K562 (cell line): ENCODE data around the gene DNAJC6. TPM values are rescaled to one million over a fixed set of nuclear protein-coding genes. Genes with fewer than 3 reads are reported as not detected.
A peak's percentile ranks its signal among the peaks of the same experiment; 100 is the strongest.

ENCODE experiments used
- ATAC-seq: fragments of 200-7000 bp; cut with Tn5 transposase; 3 replicates; pipeline ENCODE4 v1.9.1; 2020; ENCODE audit warnings: moderate library complexity
- BruUV-seq: library from RNA; stranded (reverse); fragments of 400-500 nt; replicated peaks from 2 replicates; lab custom pipeline; 2021; lab: Mats Ljungman, UMichigan
- CTCF ChIA-PET: fragments of 300-600 bp; formaldehyde crosslinking; extraction: SDS; loops from one replicate; lab custom pipeline; 2021; ENCODE audit warnings: low intra/inter-chr PET ratio; lab: Yijun Ruan, JAX
- POLR2A ChIA-PET: fragments of 300-600, 350-650 bp; sonication (Branson Sonifier 250); formaldehyde crosslinking; extraction: SDS; loops from one replicate; lab custom pipeline; 2021; ENCODE audit warnings: antibody characterized with exemption, inconsistent platforms; lab: Yijun Ruan, JAX
- DNase-seq, 4 experiments: peaks; one replicate each; pipeline versions ENCODE4 v3.0.0 to v3.0.0-alpha.2; 2011 to 2018; ENCODE audit warnings: low spot score in 3 of 4, mixed read lengths in 3 of 4; ENCODE audit errors: extremely low read depth in 1 of 4
- FAIRE-seq: peaks from 2 replicates; lab custom pipeline; 2011; peaks lifted over from hg19 to GRCh38; lab: Jason Lieb, UNC
- H2AFZ ChIP-seq: 2 replicates; pipeline ENCODE4 v1.6.0; 2011; ENCODE audit warnings: low read depth, low read length, control low read depth, inconsistent platforms
- H3K27ac ChIP-seq: fragments of 200-600 bp; 3 replicates; pipeline ENCODE4 v1.8.0; 2011; ENCODE audit warnings: low read depth, mild to moderate bottlenecking, control low read depth, inconsistent platforms, low read length, moderate library complexity, mixed read lengths; ENCODE audit errors: extremely low read depth
- H3K27me3 ChIP-seq, 2 experiments: fragments of 300-600 bp in 1 of 2; 2 replicates in 1 of 2; 3 replicates in 1 of 2; pipeline versions ENCODE4 v1.6.0 to v1.8.0; 2011; ENCODE audit warnings: inconsistent platforms in 2 of 2, low read length in 2 of 2, mild to moderate bottlenecking in 1 of 2, mixed read lengths in 1 of 2, moderate library complexity in 1 of 2; ENCODE audit not compliant: control insufficient read depth in 2 of 2, insufficient read depth in 2 of 2
- H3K36me3 ChIP-seq: fragments of 300-600 bp; 3 replicates; pipeline ENCODE4 v1.8.0; 2011; ENCODE audit warnings: mild to moderate bottlenecking, low read length, inconsistent platforms; ENCODE audit not compliant: control insufficient read depth, insufficient read depth
- H3K4me1 ChIP-seq, 2 experiments: fragments of 200-600 bp in 1 of 2; replicated peaks in 1 of 2; 2 replicates in 1 of 2; 3 replicates in 1 of 2; pipeline versions ENCODE4 v1.5.1 to v1.8.0; 2011; ENCODE audit warnings: inconsistent platforms in 2 of 2, low read length in 2 of 2, mild to moderate bottlenecking in 1 of 2, mixed read lengths in 1 of 2, moderate library complexity in 1 of 2; ENCODE audit not compliant: control insufficient read depth in 2 of 2, insufficient read depth in 2 of 2
- H3K4me2 ChIP-seq: 2 replicates; pipeline ENCODE4 v1.6.1; 2011; ENCODE audit warnings: low read length, control low read depth, inconsistent platforms, mixed read lengths; ENCODE audit not compliant: insufficient read depth
- H3K4me3 ChIP-seq: fragments of 200-600 bp; sonication (generic), shearing (Covaris generic); 2 replicates; pipeline ENCODE4 v1.5.1; 2016; ENCODE audit warnings: control low read depth, inconsistent platforms
- H3K79me2 ChIP-seq: fragments of 200-600 bp; 3 replicates; pipeline ENCODE4 v1.8.0; 2011; ENCODE audit warnings: low read length, inconsistent platforms; ENCODE audit not compliant: control insufficient read depth, insufficient read depth
- H3K9ac ChIP-seq, 2 experiments: 2 replicates each; pipeline versions ENCODE4 v1.6.0 to v1.6.1; 2011; ENCODE audit warnings: low read depth in 2 of 2, low read length in 2 of 2, control low read depth in 1 of 2, inconsistent platforms in 1 of 2, mild to moderate bottlenecking in 1 of 2, mixed read lengths in 1 of 2; ENCODE audit not compliant: insufficient read depth in 1 of 2
- H3K9me1 ChIP-seq: one replicate; pipeline ENCODE4 v1.6.0; 2011; ENCODE audit warnings: inconsistent platforms, mild to moderate bottlenecking, low read length, moderate library complexity; ENCODE audit not compliant: control insufficient read depth, insufficient read depth
- H3K9me3 ChIP-seq: replicated peaks from 2 replicates; pipeline ENCODE4 v1.5.1; 2011; ENCODE audit warnings: low read depth, low read length, inconsistent platforms; ENCODE audit not compliant: control insufficient read depth, insufficient read depth
- H4K20me1 ChIP-seq: replicated peaks from 2 replicates; pipeline ENCODE4 v1.6.1; 2011; ENCODE audit warnings: low read length, inconsistent platforms, mixed read lengths; ENCODE audit not compliant: control insufficient read depth, insufficient read depth
- ASH1L ChIP-seq: fragments of 450-650 bp; IDR thresholded peaks from 2 replicates; pipeline ENCODE4 v1.6.1; 2018; ENCODE audit warnings: borderline replicate concordance, mild to moderate bottlenecking, low read depth; ENCODE audit not compliant: partially characterized antibody
- BMI1 ChIP-seq: fragments of 150-350 bp; IDR thresholded peaks from 2 replicates; pipeline ENCODE4 v1.6.1; 2014; ENCODE audit warnings: low read length
- BRF1 ChIP-seq: IDR thresholded peaks from 3 replicates; pipeline ENCODE4 v1.6.1; 2011; ENCODE audit warnings: borderline replicate concordance, mild to moderate bottlenecking; ENCODE audit not compliant: insufficient read length; ENCODE audit errors: extremely low read depth
- FIP1L1 ChIP-seq: fragments of 200-400 bp; formaldehyde crosslinking; IDR thresholded peaks from 2 replicates; pipeline ENCODE4 v1.6.1; 2018; ENCODE audit warnings: mild to moderate bottlenecking, low read depth, low read length; ENCODE audit not compliant: poor library complexity, severe bottlenecking
- GATAD2A ChIP-seq: fragments of 450-650 bp; IDR thresholded peaks from 2 replicates; pipeline ENCODE4 v1.6.1; 2017
- MECOM ChIP-seq: fragments of 250-450 bp; sonication (Bioruptor Pico); IDR thresholded peaks from 2 replicates; pipeline ENCODE4 v1.8.0; 2022; ENCODE audit warnings: inconsistent platforms
- MLLT1 ChIP-seq, 2 experiments: fragments of 450-650 bp; IDR thresholded peaks; 2 replicates each; pipeline ENCODE4 v1.6.1; 2016
- MYNN ChIP-seq, 2 experiments: sonication (generic); formaldehyde crosslinking in 1 of 2; IDR thresholded peaks; 2 replicates each; pipeline versions ENCODE4 v1.5.0 to v1.6.1; 2016 to 2020; ENCODE audit warnings: antibody characterized with exemption in 1 of 2, missing genetic modification reagents in 1 of 2
- PHF8 ChIP-seq: fragments of 200-600 bp; sonication (generic); IDR thresholded peaks from 2 replicates; pipeline ENCODE4 v1.6.1; 2012; ENCODE audit warnings: mixed run types, mild to moderate bottlenecking, inconsistent platforms, low read length, moderate library complexity, borderline replicate concordance
- YBX1 ChIP-seq: fragments of 450-650 bp; IDR thresholded peaks from 2 replicates; pipeline ENCODE4 v1.7.1; 2016; ENCODE audit warnings: mild to moderate bottlenecking
- ZBTB34 ChIP-seq: fragments of 250-450 bp; sonication (Bioruptor Pico); IDR thresholded peaks from 2 replicates; pipeline ENCODE4 v1.8.0; 2021; ENCODE audit warnings: mild to moderate bottlenecking, moderate library complexity
- ZNF707 ChIP-seq: fragments of 250-450 bp; sonication (Bioruptor Pico); conservative IDR thresholded peaks from 2 replicates; pipeline ENCODE4 v1.8.0; 2022; ENCODE audit warnings: inconsistent platforms, mild to moderate bottlenecking, moderate library complexity
- WGBS: fragments of 100-300 bp; shearing (Covaris generic); methylation state at CpG from one replicate; pipeline ENCODE4 v1.1.6; 2016; ENCODE audit warnings: low coverage, mixed read lengths; ENCODE audit not compliant: insufficient coverage; ENCODE audit errors: missing lambda C conversion rate; 5-methylcytosine and 5-hydroxymethylcytosine counted together
- in situ Hi-C: fragments of 300-500 bp; cut with MboI; formaldehyde crosslinking; loops from 4 replicates; pipeline ENCODE4 v1.15.0; 2018; ENCODE audit warnings: inconsistent platforms, mixed read lengths
- intact Hi-C: fragments of 100-400 bp; cut with micrococcal nuclease; formaldehyde crosslinking; loops from 2 replicates; pipeline ENCODE4 v1.14.2; 2022
- polyA plus RNA-seq, 8 experiments: library from polyadenylated mRNA; depleted of rRNA in 4 of 8; stranded (reverse) in 5 of 8; unstranded in 3 of 8; fragments of >200 nt; fragmentation: Nextera tagmentation in 2 of 8; fragmentation: Illumina TruSeq in 1 of 8; extraction: Ambion mirVana in 2 of 8; extraction: Trizol in 1 of 8; gene quantifications; 2 replicates each; pipeline versions ENCODE4 v1.2.1 to v1.2.3, GENCODE V29; 2011 to 2014; ENCODE audit warnings: inconsistent platforms in 1 of 8, missing spikeins in 1 of 8
- total RNA-seq, 7 experiments: library from RNA; depleted of rRNA in 6 of 7; stranded (reverse); fragments of >200 nt in 6 of 7; fragmentation: Illumina TruSeq in 2 of 7; extraction: Trizol in 2 of 7; gene quantifications; 2 replicates each; pipeline versions ENCODE4 v1.2.1 to v1.2.3, GENCODE V29; 2011 to 2021; ENCODE audit warnings: low replicate concordance in 1 of 7

The DNAJC6 gene
- total and polyA plus RNA-seq, 9 of the 15 experiments (the other 6 are each of a cell fraction or from before 2014, with no cell fraction given) = 6.7 to 78.7 (median 28.0) TPM

GRCh38 chr1:65393928-65394327 is 84.6 kb downstream of the DNAJC6 start:
- in situ Hi-C loops = no loop called here
- 75% methylated on average over 1 of the region's 1 CpG for WGBS
- H2AFZ ChIP-seq = no peak overlapping the region
- BruUV-seq = no TSS peak
- H3K4me3 ChIP-seq = no peak overlapping the region
- no peak overlapping the region for H3K9ac ChIP-seq
- no peak for ATAC-seq
- ChIA-PET POLR2A (interaction anchor here (0.5 to 3.9 kb wide), 3 partner anchors 10 to 41 kb away, joined by 3 to 11 read pairs (median 10); no protein-coding TSS in a partner anchor), CTCF (no interaction called here)
- H4K20me1 ChIP-seq = no peaks in the 10 kb centered on the region
- H3K27me3 ChIP-seq = no peaks in the 10 kb centered on the region
- peaks cover 98% of the 10 kb centered on the region for H3K36me3 ChIP-seq
- no peak for DNase-seq
- no peaks in the 10 kb centered on the region for H3K4me1 ChIP-seq
- no peaks in the 10 kb centered on the region for H3K9me3 ChIP-seq
- no peaks in the 10 kb centered on the region for H3K9me1 ChIP-seq
- no peak overlapping the region for H3K4me2 ChIP-seq
- no peaks in the 10 kb centered on the region; the same call in 2 of the 3 replicates for H3K79me2 ChIP-seq
- no peak for FAIRE-seq
- H3K27ac ChIP-seq = peak overlapping the region; percentile 25; the same call in 2 of the 3 replicates
- intact Hi-C loops = no loop called here
- TF ChIP-seq MLLT1 (IDR thresholded peaks at IDR 0.05) (no peak), ASH1L (no peak), PHF8 (no peak), BMI1 (no peak), MYNN (IDR thresholded peaks at IDR 0.05) (no peak), MYNN (CRISPR knock-in tag; IDR thresholded peaks at IDR 0.05) (no peak), GATAD2A (no peak), MECOM (CRISPR knock-in tag) (no peak), YBX1 (no peak), BRF1 (no peak), ZBTB34 (CRISPR knock-in tag) (no peak), FIP1L1 (no peak), ZNF707 (CRISPR knock-in tag) (no peak)
